Spleen (tissue), 7 donors: ENCODE results near the gene AMBRA1.

ENCODE experiments used
- POLR2A ChIP-seq, 3 donors: fragments of 450-650 bp; IDR thresholded peaks; one replicate each; pipeline ENCODE4 v1.5.1; 2017; ENCODE audit warnings: antibody characterized with exemption in 3 of 3, mild to moderate bottlenecking in 1 of 3
- POLR2AphosphoS5 ChIP-seq, 3 donors: sonication (generic); formaldehyde crosslinking; IDR thresholded peaks; one replicate each; pipeline ENCODE4 v1.5.1; 2017; ENCODE audit warnings: antibody characterized with exemption in 3 of 3
- TF ChIP-seq, protein P1 (sequence below), 11 experiments: fragments of 200-600 bp in 7 of 11; fragments of 450-650 bp in 4 of 11; sonication (generic) in 4 of 11; IDR thresholded peaks in 8 of 11; conservative IDR thresholded peaks in 3 of 11; 1 replicate in 7 of 11; 2 replicates in 4 of 11; pipeline versions ENCODE4 v1.4.0 to v1.8.0; 2016 to 2021; ENCODE audit warnings: antibody characterized with exemption in 11 of 11, inconsistent platforms in 4 of 11, mild to moderate bottlenecking in 1 of 11
- donor health status: DM: no; HTN: no; CAD: no; lungs with moderate emphysema.
- donor health status: DM: no; HTN: no; CAD: no.
- donor health status: DM: no; HTN: no; CAD: no.

GRCh38 chr11:46600194-46600960 lies 6.6 kb upstream of the AMBRA1 start:
- TF ChIP-seq, protein P1, sequence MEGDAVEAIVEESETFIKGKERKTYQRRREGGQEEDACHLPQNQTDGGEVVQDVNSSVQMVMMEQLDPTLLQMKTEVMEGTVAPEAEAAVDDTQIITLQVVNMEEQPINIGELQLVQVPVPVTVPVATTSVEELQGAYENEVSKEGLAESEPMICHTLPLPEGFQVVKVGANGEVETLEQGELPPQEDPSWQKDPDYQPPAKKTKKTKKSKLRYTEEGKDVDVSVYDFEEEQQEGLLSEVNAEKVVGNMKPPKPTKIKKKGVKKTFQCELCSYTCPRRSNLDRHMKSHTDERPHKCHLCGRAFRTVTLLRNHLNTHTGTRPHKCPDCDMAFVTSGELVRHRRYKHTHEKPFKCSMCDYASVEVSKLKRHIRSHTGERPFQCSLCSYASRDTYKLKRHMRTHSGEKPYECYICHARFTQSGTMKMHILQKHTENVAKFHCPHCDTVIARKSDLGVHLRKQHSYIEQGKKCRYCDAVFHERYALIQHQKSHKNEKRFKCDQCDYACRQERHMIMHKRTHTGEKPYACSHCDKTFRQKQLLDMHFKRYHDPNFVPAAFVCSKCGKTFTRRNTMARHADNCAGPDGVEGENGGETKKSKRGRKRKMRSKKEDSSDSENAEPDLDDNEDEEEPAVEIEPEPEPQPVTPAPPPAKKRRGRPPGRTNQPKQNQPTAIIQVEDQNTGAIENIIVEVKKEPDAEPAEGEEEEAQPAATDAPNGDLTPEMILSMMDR (IDR thresholded peaks at IDR 0.05 in 8 of 11, conservative IDR thresholded peaks at IDR 0.05 in 3 of 11): no peak
- TF ChIP-seq POLR2A (IDR thresholded peaks at IDR 0.05): no peak
- no peak for TF ChIP-seq POLR2AphosphoS5 (IDR thresholded peaks at IDR 0.05)
